Endothelial cell of umbilical vein (primary cell): ENCODE results near the gene NUP43. TPM values are rescaled to one million over a fixed set of nuclear protein-coding genes. Genes with fewer than 3 reads are reported as not detected.

Source experiments
- BruUV-seq: library from RNA; stranded (reverse); fragments of 400-500 nt; replicated peaks from 2 replicates; lab custom pipeline; 2021; lab: Mats Ljungman, UMichigan
- CTCF ChIA-PET: fragments of 300-600, 350-600 bp; sonication (Branson Sonifier 250); formaldehyde crosslinking; loops from one replicate; lab custom pipeline; 2021; ENCODE audit warnings: antibody characterized with exemption, inconsistent platforms; lab: Charles Lee
- POLR2A ChIA-PET: fragments of 300-600, 350-600 bp; sonication (Branson Sonifier 250); formaldehyde crosslinking; loops from one replicate; lab custom pipeline; 2021; ENCODE audit warnings: antibody characterized with exemption, inconsistent platforms; lab: Charles Lee
- DNase-seq: peaks from one replicate; pipeline ENCODE4 v3.0.0-alpha.2; 2011; ENCODE audit warnings: low read depth, low spot score
- FAIRE-seq: peaks from 2 replicates; lab custom pipeline; 2011; peaks lifted over from hg19 to GRCh38; lab: Jason Lieb, UNC
- H2AFZ ChIP-seq: 2 replicates; pipeline ENCODE4 v1.6.0; 2012; ENCODE audit warnings: low read depth, low read length, control low read depth, inconsistent platforms
- H3K27ac ChIP-seq: 2 replicates; pipeline ENCODE4 v1.5.1; 2011; ENCODE audit warnings: low read depth, mild to moderate bottlenecking, control low read depth, low read length, moderate library complexity; ENCODE audit not compliant: insufficient read depth
- H3K27me3 ChIP-seq, 2 experiments: 2 replicates each; pipeline versions ENCODE4 v1.6.0 to v1.6.1; 2011; ENCODE audit warnings: low read length in 2 of 2, mixed read lengths in 1 of 2; ENCODE audit not compliant: control insufficient read depth in 2 of 2, insufficient read depth in 2 of 2
- H3K36me3 ChIP-seq, 2 experiments: 2 replicates in 1 of 2; 3 replicates in 1 of 2; pipeline ENCODE4 v1.5.1; 2011; ENCODE audit warnings: low read length in 2 of 2, mild to moderate bottlenecking in 1 of 2, moderate library complexity in 1 of 2; ENCODE audit not compliant: control insufficient read depth in 2 of 2, insufficient read depth in 2 of 2; ENCODE audit errors: extremely low read depth in 1 of 2
- H3K4me1 ChIP-seq: 3 replicates; pipeline ENCODE4 v1.5.1; 2011; ENCODE audit warnings: mild to moderate bottlenecking, low read length; ENCODE audit not compliant: control insufficient read depth, insufficient read depth; ENCODE audit errors: extremely low read depth
- H3K4me2 ChIP-seq: 2 replicates; pipeline ENCODE4 v1.6.1; 2011; ENCODE audit warnings: low read length, control low read depth, mixed read lengths; ENCODE audit not compliant: insufficient read depth
- H3K4me3 ChIP-seq, 3 experiments: fragments of 200-600 bp in 1 of 3; sonication (generic), shearing (Covaris generic) in 1 of 3; replicated peaks in 1 of 3; 2 replicates each; pipeline ENCODE4 v1.5.1; 2011 to 2016; ENCODE audit warnings: control low read depth in 3 of 3, low read length in 3 of 3, mild to moderate bottlenecking in 2 of 3, inconsistent platforms in 1 of 3, low read depth in 1 of 3, moderate library complexity in 1 of 3; ENCODE audit not compliant: insufficient read depth in 1 of 3
- H3K79me2 ChIP-seq: 2 replicates; pipeline ENCODE4 v1.6.0; 2012; ENCODE audit warnings: low read length, inconsistent platforms; ENCODE audit not compliant: control insufficient read depth, insufficient read depth
- H3K9ac ChIP-seq: replicated peaks from 2 replicates; pipeline ENCODE3; 2011; ENCODE audit warnings: low read length, control low read depth; ENCODE audit not compliant: insufficient read depth; ENCODE audit errors: extremely low read depth
- H3K9me1 ChIP-seq: replicated peaks from 3 replicates; pipeline ENCODE4 v1.6.0; 2011; ENCODE audit warnings: mild to moderate bottlenecking, low read length; ENCODE audit not compliant: control insufficient read depth, insufficient read depth; ENCODE audit errors: extremely low read depth
- H3K9me3 ChIP-seq: replicated peaks from 2 replicates; pipeline ENCODE4 v1.5.1; 2012; ENCODE audit warnings: low read length, inconsistent platforms; ENCODE audit not compliant: control insufficient read depth, insufficient read depth
- H4K20me1 ChIP-seq: replicated peaks from 2 replicates; pipeline ENCODE3; 2011; ENCODE audit warnings: mild to moderate bottlenecking, low read length; ENCODE audit not compliant: control insufficient read depth, insufficient read depth; ENCODE audit errors: extremely low read depth
- CTCF ChIP-seq, 2 donors: IDR thresholded peaks; 1 replicate in 1 of 2; 2 replicates in 1 of 2; pipeline ENCODE4 v1.5.1; 2011; ENCODE audit warnings: low read length in 2 of 2, mild to moderate bottlenecking in 2 of 2, moderate library complexity in 2 of 2, control low read depth in 1 of 2, inconsistent platforms in 1 of 2, low read depth in 1 of 2; ENCODE audit not compliant: insufficient read depth in 1 of 2; ENCODE audit errors: extremely low read depth in 1 of 2
- EZH2 ChIP-seq: IDR thresholded peaks from 2 replicates; pipeline ENCODE4 v1.6.1; 2012; ENCODE audit warnings: borderline replicate concordance, low read depth, mild to moderate bottlenecking, moderate library complexity, low read length, inconsistent platforms; ENCODE audit not compliant: severe bottlenecking
- FOS ChIP-seq: IDR thresholded peaks from 2 replicates; pipeline ENCODE4 v1.6.1; 2011; ENCODE audit warnings: mild to moderate bottlenecking, low read length, moderate library complexity, borderline replicate concordance; ENCODE audit not compliant: insufficient read depth
- GATA2 ChIP-seq: IDR thresholded peaks from 2 replicates; pipeline ENCODE4 v1.7.0; 2011; ENCODE audit warnings: low read depth, mild to moderate bottlenecking, moderate library complexity, mixed read lengths, low read length; ENCODE audit not compliant: insufficient read length, insufficient read depth
- JUN ChIP-seq: IDR thresholded peaks from 2 replicates; pipeline ENCODE4 v1.6.1; 2011; ENCODE audit warnings: borderline replicate concordance, low read depth; ENCODE audit not compliant: insufficient read length, insufficient read depth
- MAX ChIP-seq: IDR thresholded peaks from 2 replicates; pipeline ENCODE4 v1.6.1; 2011; ENCODE audit not compliant: insufficient read depth, insufficient read length
- MYC ChIP-seq: IDR thresholded peaks from one replicate; pipeline ENCODE4 v1.6.1; 2011; ENCODE audit warnings: mild to moderate bottlenecking, low read depth, low read length
- POLR2A ChIP-seq: IDR thresholded peaks from 2 replicates; pipeline ENCODE4 v1.6.1; 2012; ENCODE audit warnings: low read depth, mild to moderate bottlenecking, control low read depth, low read length
- POLR2AphosphoS5 ChIP-seq: IDR thresholded peaks from 2 replicates; pipeline ENCODE4 v1.6.1; 2012; ENCODE audit warnings: low read depth, mild to moderate bottlenecking, control low read depth, low read length, moderate library complexity; ENCODE audit not compliant: insufficient read depth
- dilution Hi-C: fragments of 300-500 bp; cut with MboI; formaldehyde crosslinking; loops from one replicate; pipeline ENCODE4 v1.15.0; 2019; ENCODE audit warnings: low sequenced_read_pairs; ENCODE audit not compliant: extremely low pct_ligation_motif_present
- intact Hi-C: fragments of 100-400 bp; cut with micrococcal nuclease; formaldehyde crosslinking; loops from one replicate; pipeline ENCODE4 v1.10.0; 2022
- polyA plus RNA-seq, 4 experiments: library from polyadenylated mRNA; depleted of rRNA in 3 of 4; stranded (reverse) in 3 of 4; unstranded in 1 of 4; fragments of >200 nt; gene quantifications; 2 replicates each; pipeline versions ENCODE4 v1.2.1 to v1.2.3, GENCODE V29; 2011 to 2012; ENCODE audit warnings: missing spikeins in 1 of 4
- total RNA-seq: library from RNA; stranded (reverse); gene quantifications from 2 replicates; pipeline ENCODE4 v1.2.3, GENCODE V29; 2021

The NUP43 gene
- total and polyA plus RNA-seq, 2 donors (not counting 3 experiments of a cell fraction or from before 2014, with no cell fraction given), result 14.9 to 49.0 TPM

- intact Hi-C loops, result no loop called here
- ChIA-PET CTCF (no interaction called here), POLR2A (no interaction called here)
- Histone ChIP-seq H4K20me1 (no peaks in the 10 kb centered on the region), H3K9me3 (no peaks in the 10 kb centered on the region), H3K4me1 (no peaks in the 10 kb centered on the region), H3K9me1 (no peaks in the 10 kb centered on the region), H3K27ac (no peak overlapping the region), H2AFZ (no peak overlapping the region), H3K27me3 (no peaks in the 10 kb centered on the region), H3K4me3 (no peak overlapping the region), H3K9ac (no peak overlapping the region), H3K79me2 (no peaks in the 10 kb centered on the region), H3K36me3 (peaks cover 5 to 12% of the 10 kb centered on the region in 2 experiments), H3K4me2 (no peak overlapping the region)
- no peak for DNase-seq
- no TSS peak for BruUV-seq
- dilution Hi-C loops, result no loop called here
- TF ChIP-seq MYC (no peak), EZH2 (no peak), POLR2A (no peak), GATA2 (no peak), CTCF (IDR thresholded peaks at IDR 0.05; ENCODE audit: extremely low read depth in 1 of 2, insufficient read depth in 1 of 2, low read depth in 1 of 2, low read length in 2 of 2) (no peak), MAX (no peak), FOS (no peak), JUN (no peak), POLR2AphosphoS5 (no peak)
- no peak for FAIRE-seq
Observed at GRCh38 chr6:149729824-149730223, 16.5 kb downstream of the NUP43 start.
